Measurements from ENCODE around the gene PODNL1.
"Not testable (repeated sequence)": the region's sequence is repeated elsewhere in the genome, so short reads cannot be mapped to it uniquely, and the experiment has no call there.

Gene PODNL1

DNA sequence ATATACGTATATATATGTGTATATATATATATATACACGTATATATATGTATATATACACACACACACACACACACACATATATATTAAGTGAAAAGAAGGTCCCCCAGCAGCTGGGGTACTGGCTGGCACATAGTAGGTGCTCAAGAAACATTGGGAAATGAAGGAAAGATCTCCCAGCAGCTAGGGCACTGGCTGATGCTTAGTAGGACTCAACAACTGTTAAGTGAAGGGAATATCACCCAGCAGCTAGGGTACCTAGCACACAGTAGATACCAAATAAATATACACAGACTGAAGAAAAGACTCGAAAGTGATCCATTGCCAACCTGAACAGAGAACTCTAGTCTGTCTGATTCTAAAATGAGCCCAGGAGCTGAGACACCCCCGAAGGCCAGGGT lies 12.2 kb downstream of the PODNL1 start:
- no peak for DNase-seq

DNA sequence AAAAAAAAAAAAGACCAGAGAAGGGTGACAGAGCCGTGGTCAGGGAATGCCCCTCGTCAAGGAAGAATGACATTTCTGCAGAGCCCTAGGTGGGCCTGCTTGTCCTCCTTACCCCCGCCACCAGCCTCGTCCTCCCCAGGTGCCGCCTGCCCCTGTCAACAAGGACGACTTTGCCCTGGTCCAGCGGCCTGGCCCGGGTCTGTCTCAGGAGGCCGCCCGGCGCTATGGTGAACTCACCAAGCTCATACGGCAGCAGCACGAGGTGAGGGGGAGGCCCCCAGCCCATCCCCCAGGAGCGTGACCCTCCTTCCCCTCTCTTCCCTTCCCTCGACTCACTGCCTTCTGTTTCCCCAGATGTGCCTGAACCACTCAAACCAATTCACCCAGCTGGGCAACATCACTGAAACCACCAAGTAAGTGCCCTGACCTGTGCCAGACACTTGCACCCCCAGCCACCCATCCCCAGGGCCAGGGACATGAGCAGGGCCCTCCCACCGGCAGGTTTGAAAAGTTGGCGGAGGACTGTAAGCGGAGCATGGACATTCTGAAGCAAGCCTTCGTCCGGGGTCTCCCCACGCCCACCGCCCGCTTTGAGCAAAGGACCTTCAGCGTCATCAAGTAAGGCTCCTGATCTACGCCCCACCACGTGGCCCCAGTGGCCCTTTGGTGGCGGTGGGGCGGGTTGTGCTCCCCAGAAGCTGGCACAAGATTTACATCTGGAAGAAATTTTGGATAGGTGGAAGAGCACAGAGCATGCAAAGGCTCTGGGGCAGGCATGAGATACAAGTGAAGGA lies 14.8 kb downstream of the PODNL1 start:
- DNase-seq = no peak

DNA sequence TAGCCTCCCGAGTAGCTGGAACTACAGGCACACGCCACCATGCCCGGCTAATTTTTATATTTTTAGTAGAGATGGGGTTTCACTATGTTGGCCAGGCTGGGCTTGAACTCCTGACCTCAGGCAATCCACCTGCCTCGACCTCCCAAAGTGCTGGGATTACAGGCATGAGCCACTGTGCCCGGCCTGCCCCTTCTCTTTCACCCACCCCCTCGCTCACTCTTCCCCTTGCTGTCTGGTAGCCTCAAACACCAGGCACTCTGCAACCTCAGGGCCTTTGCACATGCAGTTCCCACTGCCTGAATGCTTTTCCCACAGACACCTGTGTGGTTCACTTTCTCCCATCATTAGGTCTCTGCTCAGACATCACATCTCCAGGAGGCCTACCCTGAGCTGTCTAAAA lies 16.1 kb downstream of the PODNL1 start:
- DNase-seq = not testable (repeated sequence)

DNA sequence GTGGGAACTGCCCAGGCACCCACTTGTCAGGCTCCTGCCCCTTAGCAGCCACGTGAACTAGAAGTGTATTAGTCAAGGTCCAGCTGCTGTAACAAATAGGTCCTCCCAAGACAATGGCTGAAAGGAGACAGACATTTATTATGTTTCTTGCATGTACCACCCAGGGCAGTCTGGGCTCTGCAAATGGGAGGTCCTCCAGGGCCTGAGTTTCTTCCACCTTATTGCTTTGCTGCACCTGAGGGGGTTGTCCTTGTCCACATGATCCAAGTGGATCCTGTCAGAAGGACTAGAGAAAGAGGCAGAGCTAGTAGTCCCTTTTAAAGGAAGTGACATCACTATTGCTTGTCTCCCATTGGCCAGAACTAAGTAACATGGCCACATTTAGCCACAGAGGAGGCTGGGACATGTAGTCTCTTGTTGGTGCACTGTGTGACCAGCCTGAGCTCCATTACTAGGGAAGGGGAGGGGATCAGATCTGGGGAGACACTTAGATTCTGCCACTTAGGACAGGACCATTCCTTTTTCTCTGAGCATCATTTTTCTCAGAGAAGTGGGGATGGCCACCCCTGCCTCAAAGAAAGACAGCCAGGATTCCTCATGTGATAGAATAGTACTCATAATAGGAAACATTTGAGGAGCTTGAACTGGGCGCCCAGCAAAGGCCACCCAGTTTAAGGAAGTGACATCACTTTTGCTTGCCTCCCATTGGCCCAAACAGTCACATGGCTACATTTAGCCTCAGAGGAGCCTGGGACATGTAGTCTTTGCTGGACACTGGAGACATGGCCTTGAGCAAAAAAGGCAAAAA lies 17.1 kb downstream of the PODNL1 start:
- no peak for DNase-seq

DNA sequence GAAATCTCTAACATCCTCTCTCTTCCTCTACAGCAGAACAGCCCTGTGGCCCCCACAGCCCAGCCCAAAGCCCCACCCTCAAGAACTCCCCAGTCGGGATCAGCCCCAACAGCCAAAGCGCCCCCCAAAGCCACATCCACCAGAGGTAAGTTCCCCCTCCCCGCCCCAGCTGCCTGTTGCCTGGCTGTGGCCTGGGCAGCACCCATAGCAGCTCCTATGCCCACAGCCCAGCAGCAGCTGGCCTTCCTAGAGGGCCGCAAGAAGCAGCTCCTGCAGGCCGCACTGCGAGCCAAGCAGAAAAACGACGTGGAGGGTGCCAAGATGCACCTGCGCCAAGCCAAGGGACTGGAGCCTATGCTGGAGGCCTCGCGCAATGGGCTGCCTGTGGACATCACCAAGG lies 17.7 kb downstream of the PODNL1 start:
- no peak for DNase-seq

DNA sequence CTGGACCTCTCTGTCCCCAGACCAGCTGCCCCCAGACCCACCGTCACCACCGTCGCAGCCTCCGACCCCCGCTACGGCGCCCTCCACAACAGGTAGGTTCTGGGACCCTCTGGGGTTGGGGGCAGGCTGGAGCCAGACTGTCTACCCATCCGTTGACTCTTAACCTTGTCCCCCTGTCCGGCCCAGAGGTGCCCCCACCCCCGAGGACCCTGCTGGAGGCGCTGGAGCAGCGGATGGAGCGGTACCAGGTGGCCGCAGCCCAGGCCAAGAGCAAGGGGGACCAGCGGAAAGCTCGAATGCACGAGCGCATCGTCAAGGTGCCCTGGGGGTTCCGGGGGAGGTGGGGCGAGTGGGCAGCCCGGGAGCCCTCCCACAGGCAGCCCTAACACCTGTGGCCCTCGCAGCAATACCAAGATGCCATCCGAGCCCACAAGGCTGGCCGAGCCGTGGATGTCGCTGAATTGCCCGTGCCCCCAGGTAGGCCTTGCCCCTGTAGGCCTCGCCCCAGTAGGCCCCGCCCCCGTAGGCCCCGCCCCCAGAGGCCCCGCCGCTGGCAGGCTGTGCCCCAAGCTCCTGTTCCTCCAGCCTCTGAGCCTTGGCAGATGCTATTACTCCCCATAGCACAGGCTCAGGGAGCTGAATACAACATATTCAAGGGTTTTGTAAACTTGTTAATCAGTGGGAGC lies 19.3 kb downstream of the PODNL1 start:
- no peak for DNase-seq

DNA sequence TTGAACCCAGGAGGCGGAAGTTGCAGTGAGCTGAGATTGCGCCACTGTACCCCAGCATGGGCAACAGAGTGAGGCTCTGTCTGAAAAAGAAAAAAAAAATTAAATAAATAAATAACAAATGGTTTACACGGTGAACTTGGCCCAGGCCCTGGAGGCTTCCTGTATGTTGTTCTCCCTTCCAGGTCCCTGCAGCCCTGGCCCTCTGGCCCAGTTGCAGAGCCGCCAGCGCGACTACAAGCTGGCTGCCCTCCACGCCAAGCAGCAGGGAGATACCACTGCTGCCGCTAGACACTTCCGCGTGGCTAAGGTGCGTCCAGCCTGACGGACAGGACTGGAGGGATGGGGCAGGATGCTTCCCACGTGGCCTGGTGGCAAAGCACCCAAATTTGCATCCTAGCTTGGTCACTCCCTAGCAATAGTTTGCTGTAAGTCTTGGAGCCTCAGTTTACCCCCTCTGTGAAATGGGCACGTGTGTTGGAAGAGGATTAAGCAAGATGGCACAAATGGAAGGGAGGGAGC lies 20.3 kb downstream of the PODNL1 start:
- no peak for DNase-seq

DNA sequence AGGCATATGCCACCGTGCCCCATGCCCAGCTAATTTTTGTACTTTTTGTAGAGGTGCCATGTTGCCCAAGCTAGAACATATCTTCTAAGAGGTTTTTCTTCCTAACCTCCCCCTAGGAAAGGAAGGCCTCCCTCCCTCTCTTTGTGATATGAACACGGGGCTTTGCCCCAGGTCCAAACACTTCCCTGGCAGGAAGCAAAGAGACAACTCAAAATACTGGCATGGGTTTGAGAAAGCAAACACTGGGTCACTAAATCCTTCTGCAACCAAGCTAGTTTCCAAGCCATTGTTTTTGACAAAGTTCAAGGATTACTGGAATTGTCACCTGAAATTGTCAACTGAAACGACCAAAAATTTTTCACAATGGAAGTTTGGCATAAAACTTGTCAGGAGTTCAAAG lies 23.4 kb downstream of the PODNL1 start:
- no peak for DNase-seq

DNA sequence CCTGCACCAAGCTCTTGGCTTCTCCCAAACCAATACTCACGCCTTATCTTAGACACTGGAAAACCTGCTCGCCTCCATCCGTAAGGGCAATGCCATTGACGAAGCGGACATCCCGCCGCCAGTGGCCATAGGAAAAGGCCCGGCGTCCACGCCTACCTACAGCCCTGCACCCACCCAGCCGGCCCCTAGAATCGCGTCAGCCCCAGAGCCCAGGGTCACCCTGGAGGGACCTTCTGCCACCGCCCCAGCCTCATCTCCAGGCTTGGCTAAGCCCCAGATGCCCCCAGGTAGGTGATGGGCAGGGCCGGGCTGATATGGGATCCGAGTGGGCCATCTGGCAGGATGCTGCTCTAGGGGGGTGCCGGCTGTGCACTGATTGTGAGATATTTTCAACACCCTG lies 24.9 kb downstream of the PODNL1 start:
- no peak for DNase-seq

DNA sequence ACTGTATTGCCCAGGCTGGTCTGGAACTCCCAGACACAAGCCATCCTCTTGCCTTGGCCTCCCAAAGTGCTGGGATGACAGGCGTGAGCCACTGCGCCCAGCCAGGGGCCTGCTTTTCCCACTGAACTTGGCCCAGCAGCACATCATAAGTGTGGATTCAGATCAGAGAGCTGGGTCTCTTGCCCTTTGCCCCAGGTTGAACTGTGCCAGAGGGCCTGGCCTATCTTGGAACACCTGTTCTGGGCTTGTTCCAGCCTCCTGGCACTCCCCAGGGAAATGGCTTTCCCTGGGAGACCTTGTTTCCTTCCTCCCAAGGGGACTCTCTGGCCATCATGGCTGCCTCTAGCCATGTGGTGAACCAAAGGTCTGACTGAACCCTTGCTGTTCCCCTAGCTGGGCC lies 28.8 kb downstream of the PODNL1 start:
- no peak for DNase-seq

DNA sequence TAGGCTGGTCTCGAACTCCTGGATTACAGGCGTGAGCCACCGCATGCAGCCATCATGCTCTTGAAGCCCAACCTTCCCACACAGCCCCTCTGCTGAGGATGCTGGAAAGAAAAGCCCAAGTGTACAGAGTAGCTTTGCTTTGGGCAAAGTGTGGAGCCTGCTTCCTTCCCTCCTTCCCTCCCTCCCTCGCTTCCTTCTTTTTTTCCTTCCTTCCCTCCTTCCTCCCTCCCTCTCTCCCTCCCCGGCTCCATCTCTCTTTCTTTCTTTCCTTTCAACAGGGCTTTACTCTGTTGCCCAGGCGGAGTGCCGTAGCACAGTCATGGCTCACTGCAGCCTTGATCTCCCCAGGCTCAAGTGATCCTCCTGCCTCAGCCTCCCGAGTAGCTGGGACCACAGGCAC lies 29.5 kb downstream of the PODNL1 start:
- no peak for DNase-seq

DNA sequence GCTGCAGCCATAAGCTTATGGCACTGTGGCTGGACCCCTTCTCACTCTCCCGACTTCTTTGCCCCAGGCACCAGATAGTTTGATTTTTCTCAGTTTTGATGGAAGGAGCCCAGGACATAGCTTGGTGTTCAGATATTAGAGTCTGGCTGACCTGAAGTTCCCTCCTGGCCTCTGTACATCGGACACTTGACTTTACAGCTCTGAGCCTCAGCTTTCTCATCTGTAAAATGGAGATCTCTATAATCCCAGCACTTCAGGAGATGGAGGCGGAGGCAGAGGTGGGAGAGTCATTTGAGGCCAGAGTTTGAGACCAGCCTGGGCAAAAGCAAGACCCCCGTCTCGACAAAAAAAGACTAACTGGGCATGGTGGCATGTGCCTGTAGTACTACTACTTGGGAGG lies 31.3 kb downstream of the PODNL1 start:
- DNase-seq = no peak

DNA sequence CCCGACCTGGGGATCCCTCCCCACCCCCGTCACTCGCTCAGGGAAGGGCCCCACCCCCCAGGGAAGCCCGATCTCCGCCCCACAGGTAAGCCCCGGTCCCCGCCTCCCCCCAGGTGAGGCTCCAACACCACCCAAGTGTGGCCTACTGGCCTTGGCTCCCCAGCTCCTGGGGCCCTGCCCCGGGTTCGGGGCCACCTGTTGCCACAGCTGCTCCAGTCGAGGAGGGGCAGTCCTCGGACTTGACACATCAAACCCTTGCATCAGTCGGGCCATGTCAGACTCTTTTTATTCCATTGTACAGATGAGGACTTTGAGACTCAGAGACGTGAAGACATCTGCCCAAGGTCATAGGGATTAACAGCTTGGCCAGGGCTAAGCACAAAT lies 31.7 kb downstream of the PODNL1 start:
- no peak for DNase-seq

DNA sequence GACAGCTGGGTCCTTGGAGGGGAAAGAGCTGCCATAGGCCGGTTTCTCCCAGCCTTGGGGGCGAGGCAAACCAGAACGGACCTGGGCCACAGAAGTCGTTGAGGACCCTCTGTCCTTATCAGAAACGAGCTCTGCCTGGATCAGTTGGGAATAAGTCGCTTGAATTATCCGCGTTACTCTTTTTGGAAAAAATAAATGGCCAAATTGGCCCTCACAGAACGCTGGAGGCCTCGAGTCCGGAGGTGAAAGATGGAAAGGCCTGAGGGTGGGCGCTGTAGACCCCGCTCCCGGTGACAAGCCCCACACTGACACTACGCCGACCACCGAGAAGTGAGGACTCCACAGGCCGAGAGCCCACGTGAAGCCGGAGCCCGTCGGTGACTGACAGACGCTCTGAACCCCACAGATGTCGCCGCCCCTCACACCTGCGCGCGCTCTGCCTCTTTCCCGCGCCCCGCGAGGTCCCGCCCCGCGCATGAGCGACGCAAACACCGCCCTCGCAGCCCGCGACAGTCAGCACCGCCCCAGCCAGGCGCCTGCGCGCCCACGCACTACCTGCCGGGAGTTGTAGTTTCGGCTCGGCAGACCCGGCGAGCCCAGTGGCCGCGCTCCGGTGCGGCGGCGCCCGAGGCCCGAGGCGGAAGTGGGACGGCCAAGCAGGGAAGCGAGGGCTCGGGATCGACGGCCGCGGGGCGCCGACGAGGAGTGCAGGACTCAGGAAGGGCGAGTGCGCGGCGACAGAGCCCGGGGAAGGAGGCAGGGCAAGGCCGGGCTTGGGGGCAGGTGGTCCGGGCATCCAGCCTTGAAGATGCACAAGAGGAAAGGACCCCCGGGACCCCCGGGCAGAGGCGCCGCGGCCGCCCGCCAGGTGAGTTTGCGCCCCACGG lies 32.3 kb downstream of the PODNL1 start, which contains the start of the genes BRME1 and CC2D1A:
TSS of gene BRME1 (minus strand) at position 484 of the 887 bp plus-strand sequence. CDS start 1,225 bp downstream, outside the sequence.
TSS of gene CC2D1A (plus strand) at position 568 of the 887 bp plus-strand sequence. CDS start at position 809, 241 bp downstream.
- DNase-seq = peak; percentile 88

DNA sequence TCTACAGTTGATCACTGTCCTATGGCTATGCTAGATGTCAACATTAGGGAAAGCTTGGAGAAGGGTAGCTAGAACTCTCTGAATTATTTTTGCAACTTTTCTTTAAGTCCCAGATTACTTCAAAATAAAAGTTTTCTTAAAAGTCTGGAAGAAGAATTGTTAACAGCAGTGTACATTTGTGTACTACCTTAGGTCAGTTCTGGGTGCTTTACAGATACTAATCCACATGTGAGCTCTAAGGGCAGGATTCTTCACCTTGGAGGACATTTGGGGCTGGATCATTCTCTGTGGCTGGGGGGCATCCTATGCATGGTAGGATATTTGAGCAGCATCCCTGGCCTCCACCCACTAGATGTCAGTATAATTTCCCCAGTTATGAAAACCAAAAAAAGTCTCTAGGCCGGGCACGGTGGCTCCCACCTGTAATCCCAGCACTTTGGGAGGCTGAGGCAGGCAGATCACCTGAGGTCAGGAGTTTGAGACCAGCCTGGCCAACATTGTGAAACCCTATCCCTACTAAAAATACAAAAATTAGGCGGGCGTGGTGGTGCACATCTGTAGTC lies 35.1 kb downstream of the PODNL1 start:
- no peak for DNase-seq

DNA sequence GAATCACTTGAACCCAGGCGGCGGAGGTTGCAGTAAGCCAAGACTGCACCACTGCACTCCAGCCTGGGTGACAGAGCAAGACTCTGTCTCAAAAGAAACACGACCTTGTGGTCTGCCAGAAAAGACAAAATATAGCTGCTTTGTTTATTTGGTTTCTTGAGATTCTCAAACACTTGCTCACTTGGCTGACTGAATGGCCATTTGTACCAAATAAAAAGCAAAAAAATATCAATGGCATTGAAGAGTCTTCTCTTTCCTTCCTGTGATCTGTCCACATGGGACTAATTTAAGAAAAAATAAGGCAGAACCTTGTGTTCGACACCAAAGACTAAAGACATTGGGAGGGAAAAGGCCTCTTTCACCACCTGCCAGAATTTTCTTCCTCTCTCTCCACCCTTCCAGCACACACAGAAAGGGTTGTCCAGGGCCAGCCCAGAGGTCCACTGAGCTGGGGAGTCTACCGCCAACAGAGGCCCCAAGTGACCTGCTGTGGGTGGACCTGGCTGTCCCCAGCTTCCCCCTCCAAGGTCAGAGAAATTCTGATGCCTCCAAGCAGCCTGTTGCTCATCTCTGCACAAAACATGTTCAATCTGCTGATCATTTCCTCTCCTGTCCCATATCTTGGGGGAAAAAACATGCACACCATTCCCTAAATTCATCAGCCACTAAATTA lies 38.2 kb downstream of the PODNL1 start:
- DNase-seq = no peak

DNA sequence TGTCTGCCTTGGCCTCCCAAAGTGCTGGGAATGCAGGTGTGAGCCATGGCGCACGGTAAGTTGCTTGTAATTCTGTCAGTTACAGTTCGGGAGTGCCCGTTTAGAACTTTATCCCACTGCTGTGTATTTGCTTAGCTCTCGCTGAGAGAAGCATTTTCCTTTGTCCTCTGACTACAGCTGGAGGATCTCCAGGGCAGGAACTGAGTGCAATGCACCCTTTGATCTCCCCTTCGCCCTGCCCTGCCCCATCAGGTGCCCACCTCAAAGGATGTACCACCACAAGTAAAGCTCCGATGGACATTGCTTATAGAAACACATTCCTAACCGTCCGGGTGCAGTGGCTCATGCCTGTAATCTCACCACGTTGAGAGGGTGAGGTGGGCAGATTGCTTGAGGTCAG lies 38.8 kb downstream of the PODNL1 start:
- no peak for DNase-seq

DNA sequence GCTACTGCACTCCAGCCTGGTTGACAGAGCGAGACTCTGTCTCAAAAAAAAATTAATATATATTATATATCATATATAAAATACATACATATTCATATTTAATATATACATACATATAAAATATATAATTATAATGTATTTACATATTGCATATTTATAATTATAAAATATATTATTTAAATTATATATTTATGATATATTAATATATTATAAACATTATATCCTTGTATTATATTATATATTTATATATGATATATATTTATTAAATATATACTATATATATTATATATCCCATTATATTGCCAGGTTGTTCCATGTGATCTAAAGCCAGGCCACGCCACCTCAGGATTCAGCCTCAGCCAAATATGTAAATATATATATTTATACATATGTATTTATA lies 42.0 kb downstream of the PODNL1 start:
- DNase-seq = no peak

DNA sequence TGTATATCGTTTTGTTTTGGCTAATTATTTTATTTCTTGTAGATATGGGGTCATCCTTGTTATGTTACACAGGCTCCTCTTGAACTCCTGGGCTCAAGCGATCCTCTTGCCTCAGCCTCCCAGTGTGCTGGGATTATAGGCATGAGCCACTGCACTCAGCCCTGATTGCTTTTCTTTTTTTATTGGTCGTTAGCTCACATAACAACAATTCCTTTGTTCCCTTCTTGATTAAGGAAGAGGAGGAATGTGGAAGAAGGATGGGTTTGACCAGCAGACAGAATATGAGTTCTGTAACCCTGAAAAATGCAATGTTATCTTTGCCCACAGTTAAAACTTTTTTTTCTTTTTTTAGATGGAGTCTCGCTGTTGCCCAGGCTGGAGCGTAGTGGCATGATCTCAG lies 43.7 kb downstream of the PODNL1 start:
- no peak for DNase-seq

DNA sequence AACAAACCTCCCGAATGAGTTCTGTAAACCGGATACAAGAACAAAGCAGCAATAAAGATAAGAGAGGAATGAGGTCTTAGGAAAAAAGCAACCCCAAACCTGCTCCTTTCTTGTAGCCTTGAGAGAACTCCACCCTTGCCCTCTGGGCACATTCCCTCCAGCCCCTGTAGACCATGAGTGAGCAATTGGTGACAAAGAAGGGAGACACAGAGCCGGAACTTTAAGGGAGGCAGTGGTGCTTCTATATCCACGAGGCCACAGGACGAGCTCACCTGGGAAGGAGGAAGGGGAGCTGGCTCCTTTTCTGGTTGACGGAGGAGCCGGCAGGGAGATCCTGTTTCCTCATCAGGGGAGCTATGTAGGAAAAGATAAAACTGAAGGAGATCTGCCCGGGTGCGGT lies 45.3 kb downstream of the PODNL1 start:
- no peak for DNase-seq

DNA sequence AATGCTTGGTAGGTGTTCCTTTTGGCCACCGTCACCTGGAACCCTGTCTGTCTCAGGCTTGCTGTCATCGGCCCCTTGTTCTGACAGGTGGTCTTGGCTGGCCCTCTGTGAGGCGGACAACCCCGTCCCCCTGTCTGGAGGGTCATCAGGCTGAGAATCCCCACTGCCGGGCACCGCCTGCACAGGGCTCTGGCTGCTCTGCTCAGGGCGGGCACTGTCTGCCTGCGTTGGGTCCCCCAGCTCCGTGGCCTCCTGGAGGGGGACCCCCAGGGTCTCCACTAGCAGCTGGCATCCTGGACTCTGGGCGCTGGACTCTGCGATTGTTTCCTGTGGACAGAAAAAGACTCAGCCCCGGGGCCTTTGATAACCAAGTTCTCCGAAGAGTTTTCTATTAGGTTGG lies 48.1 kb downstream of the PODNL1 start:
- no peak for DNase-seq

Measured in right kidney (tissue), 1 donor.